Astrocyte of the cerebellum (primary cell): ENCODE data around the gene SLFN5.
"Not testable (repeated sequence)": the region's sequence is repeated elsewhere in the genome, so short reads cannot be mapped to it uniquely, and the experiment has no call there.

Source experiments
- DNase-seq: peaks from one replicate; pipeline ENCODE4 v3.0.0-alpha.2; 2011; ENCODE audit warnings: low read depth
- H3K4me3 ChIP-seq: 2 replicates; pipeline ENCODE4 v1.5.1; 2011; ENCODE audit warnings: mild to moderate bottlenecking, low read depth, low read length, moderate library complexity
- in situ Hi-C: cut with HindIII; loops from 2 replicates; pipeline ENCODE4 v1.10.0; 2017; ENCODE audit warnings: low sequenced_read_pairs
- TF ChIP-seq, protein P1 (sequence below): IDR thresholded peaks from 2 replicates; pipeline ENCODE4 v1.5.1; 2012; ENCODE audit warnings: low read length, low read depth, moderate library complexity, mild to moderate bottlenecking; ENCODE audit errors: missing control alignments

The SLFN5 gene

DNA sequence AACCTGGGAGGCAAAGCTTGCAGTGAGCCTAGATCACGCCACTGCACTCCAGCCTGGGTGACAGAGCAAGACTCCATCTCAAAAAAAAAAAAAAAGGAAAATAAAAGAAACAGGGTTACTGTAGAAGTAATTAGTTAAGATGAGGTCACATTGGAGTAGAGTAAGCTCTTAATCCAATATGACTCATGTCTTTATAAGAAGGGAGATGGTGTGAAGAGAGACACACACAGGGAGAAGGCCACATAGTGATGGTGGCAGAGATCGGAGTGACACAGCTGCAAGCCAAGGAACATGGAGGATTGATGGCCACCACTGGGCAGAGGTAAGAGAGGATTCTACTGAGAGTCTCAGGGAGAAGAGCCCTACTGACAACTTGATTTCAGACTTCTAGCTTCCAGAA is 15.3 kb upstream of the SLFN5 start:
- no peak for DNase-seq
- H3K4me3 ChIP-seq, result no peak overlapping the region
- in situ Hi-C loops, result no loop called here
- TF ChIP-seq, protein P1, sequence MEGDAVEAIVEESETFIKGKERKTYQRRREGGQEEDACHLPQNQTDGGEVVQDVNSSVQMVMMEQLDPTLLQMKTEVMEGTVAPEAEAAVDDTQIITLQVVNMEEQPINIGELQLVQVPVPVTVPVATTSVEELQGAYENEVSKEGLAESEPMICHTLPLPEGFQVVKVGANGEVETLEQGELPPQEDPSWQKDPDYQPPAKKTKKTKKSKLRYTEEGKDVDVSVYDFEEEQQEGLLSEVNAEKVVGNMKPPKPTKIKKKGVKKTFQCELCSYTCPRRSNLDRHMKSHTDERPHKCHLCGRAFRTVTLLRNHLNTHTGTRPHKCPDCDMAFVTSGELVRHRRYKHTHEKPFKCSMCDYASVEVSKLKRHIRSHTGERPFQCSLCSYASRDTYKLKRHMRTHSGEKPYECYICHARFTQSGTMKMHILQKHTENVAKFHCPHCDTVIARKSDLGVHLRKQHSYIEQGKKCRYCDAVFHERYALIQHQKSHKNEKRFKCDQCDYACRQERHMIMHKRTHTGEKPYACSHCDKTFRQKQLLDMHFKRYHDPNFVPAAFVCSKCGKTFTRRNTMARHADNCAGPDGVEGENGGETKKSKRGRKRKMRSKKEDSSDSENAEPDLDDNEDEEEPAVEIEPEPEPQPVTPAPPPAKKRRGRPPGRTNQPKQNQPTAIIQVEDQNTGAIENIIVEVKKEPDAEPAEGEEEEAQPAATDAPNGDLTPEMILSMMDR, result no peak

DNA sequence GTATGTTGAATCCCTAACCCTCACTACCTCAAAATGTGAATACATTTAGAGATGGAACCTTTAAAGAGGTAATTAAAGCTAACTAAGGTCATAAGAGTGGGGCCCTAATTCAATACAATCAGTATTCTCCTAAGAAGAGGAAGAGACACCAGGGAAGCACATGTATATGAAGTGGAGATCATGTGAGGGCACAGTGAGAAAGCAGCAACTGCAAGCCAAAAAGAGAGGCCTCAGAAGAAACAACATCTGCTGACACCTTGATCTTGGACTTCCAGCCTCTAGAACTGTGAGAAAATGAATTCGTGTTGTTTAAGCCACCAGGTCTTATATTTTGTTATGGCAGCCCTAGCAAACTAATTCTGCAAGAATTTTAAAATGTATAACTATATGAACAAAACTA is 13.2 kb upstream of the SLFN5 start:
- TF ChIP-seq, protein P1, result no peak
- no peak for DNase-seq
- H3K4me3 ChIP-seq, result no peak overlapping the region
- in situ Hi-C loops, result no loop called here

DNA sequence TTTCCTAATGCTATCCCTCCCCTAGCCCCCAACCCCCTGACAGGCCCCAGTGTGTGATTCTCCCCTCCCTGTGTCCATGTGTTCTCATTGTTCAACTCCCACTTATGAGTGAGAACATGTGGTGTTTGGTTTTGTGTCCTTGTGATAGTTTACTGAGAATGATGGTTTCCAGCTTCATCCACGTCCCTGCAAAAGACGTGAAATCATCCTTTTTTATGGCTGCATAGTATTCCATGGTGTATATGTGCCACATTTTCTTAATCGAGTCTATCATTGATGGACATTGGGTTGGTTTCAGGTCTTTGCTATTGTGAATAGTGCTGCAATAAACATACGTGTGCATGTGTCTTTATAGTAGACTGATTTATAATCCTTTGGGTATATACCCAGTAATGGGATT is 8.6 kb upstream of the SLFN5 start:
- DNase-seq, H3K4me3 ChIP-seq, in situ Hi-C loops: not testable (repeated sequence)

DNA sequence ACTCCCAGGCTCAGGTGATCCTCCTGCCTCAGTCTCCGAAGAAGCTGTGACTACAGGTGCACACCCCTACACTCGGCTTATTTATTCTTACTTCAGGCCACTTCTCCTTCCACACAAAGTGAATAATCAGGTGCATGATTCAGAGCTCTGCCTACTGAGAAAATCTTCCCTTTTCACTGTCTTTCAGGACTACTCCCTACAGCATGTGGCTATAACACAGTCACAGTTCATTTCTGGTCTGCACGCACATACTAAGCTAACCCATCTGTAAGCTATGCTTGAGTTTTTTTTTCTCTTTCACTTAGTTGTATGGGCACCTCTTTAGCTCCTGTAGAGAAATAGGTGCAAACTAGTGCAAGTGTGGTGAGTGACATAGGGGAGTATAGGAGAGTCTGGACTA is 7.6 kb upstream of the SLFN5 start:
- H3K4me3 ChIP-seq, result no peak overlapping the region
- DNase-seq, result no peak
- in situ Hi-C loops, result no loop called here
- TF ChIP-seq, protein P1, result no peak

DNA sequence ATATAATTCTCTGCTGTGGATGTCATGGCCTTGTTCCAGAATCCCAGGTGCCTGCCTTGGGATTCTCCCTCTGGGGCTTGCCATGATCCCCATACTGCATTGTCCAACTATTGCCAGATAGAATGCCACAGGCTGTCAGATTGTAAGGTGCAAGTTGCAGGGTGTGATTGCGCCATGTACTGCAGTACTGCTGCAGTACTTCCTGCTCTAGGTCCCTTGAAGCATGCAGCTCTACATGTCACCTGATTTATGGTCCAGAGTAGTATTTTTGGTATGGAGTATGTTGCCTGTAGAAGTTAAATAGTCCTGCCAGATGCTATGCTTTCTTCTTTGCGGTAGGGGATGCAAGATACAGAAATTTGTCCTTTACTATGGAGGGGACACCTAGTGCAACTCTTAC is 7.0 kb upstream of the SLFN5 start:
- in situ Hi-C loops, result no loop called here
- H3K4me3 ChIP-seq, result no peak overlapping the region
- DNase-seq, result no peak
- TF ChIP-seq, protein P1, result no peak

DNA sequence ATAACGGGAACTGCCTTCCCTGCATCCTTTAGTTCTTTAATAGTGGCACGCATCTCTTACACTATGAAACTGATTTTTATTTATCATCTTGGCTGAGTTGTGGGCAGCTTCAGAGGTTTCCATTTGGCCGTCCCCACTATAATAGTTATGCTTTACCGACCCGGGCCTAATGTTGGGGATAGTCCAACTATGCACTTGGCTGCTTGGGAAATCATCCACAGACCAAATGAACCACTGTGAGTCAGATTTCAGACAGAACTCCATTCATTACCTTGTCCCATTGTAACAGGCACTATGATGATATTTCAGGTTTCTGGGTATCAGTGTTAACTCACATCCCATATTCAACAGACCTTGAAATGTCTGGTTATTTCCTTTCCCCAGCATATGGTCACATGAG is 6.1 kb upstream of the SLFN5 start:
- in situ Hi-C loops, result no loop called here
- no peak overlapping the region for H3K4me3 ChIP-seq
- TF ChIP-seq, protein P1, result no peak
- DNase-seq, result no peak

DNA sequence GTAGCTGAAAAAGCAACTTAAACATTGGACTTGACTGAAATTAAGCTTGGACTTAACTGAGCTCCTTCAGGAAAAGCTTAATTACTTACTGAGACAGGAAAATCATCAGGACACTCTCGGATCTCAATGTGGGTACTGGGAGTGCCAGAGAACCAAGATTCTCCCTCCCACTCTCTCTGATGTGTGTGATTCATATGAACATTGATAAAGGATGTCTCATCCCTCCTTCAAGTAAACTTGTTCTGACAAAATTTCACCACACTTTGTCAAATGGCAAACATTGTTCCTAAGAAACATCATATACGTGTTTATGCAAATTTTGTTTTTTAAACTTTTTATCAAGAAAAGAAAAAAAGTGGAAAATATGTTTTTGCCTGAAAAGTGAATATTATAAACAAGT is 4.1 kb upstream of the SLFN5 start:
- no peak for DNase-seq
- TF ChIP-seq, protein P1, result no peak
- in situ Hi-C loops, result no loop called here
- H3K4me3 ChIP-seq, result no peak overlapping the region
